ENCODE measurements around the gene COLEC11. TPM values are rescaled to one million over a fixed set of nuclear protein-coding genes. Genes with fewer than 3 reads are reported as not detected.

Gene COLEC11
- polyA plus RNA-seq, 1 donor (not counting 4 experiments of a cell fraction or from before 2014, with no cell fraction given), result not detected

DNA sequence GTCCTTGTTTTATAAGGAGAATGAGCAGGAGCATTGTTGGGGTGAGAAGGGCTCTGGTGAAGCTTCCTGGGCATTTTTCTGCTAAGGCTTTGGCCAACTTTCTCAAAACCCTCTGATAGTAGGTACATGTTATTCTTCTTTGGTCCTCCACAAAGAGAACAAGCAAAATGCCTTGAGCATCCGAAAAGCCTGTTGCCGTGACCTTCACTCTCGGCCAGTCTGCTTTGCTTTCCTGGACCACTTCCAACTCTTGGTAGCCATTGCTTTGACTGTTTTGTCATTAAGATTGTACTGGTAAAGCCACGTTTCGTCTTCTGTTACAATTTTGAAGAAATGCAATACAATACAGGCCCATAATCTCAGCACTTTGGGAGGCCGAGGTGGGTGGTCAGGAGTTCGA lies 35.7 kb downstream of the COLEC11 start:
- no peak for FAIRE-seq
- Histone ChIP-seq H3K9me3 (ENCODE audit: control insufficient read depth, low read depth, low read length) (no peaks in the 10 kb centered on the region), H3K4me1 (ENCODE audit: control insufficient read depth, extremely low read depth, insufficient read depth, low read length) (peaks cover 12% of the 10 kb centered on the region), H3K27ac (ENCODE audit: control insufficient read depth, insufficient read depth, low read length) (no peak overlapping the region), H3K9ac (ENCODE audit: control insufficient read depth, extremely low read depth, insufficient read depth, low read length) (no peak overlapping the region), H3K9me1 (ENCODE audit: control insufficient read depth, extremely low read depth, insufficient read depth, low read length) (no peaks in the 10 kb centered on the region), H4K20me1 (ENCODE audit: control insufficient read depth, extremely low read depth, insufficient read depth, low read length) (no peaks in the 10 kb centered on the region), H3K4me2 (ENCODE audit: control insufficient read depth, extremely low read depth, insufficient read depth, low read depth, low read length) (no peak overlapping the region), H3K4me3 (ENCODE audit: control insufficient read depth in 2 of 3, extremely low read depth in 1 of 3, insufficient read depth in 2 of 3, low read depth in 1 of 3, low read length in 3 of 3) (no peak overlapping the region), H3K27me3 (ENCODE audit: control insufficient read depth, extremely low read depth, insufficient read depth, low read length) (no peaks in the 10 kb centered on the region), H3K36me3 (ENCODE audit: control insufficient read depth in 2 of 2, extremely low read depth in 1 of 2, insufficient read depth in 2 of 2, low read length in 2 of 2) (no peaks in the 10 kb centered on the region), H3K79me2 (ENCODE audit: control insufficient read depth, insufficient read depth, low read length) (no peaks in the 10 kb centered on the region), H2AFZ (ENCODE audit: control insufficient read depth, low read length) (no peak overlapping the region)
- DNase-seq (ENCODE audit: low read depth, low spot score), result no peak
- TF ChIP-seq, protein P1, sequence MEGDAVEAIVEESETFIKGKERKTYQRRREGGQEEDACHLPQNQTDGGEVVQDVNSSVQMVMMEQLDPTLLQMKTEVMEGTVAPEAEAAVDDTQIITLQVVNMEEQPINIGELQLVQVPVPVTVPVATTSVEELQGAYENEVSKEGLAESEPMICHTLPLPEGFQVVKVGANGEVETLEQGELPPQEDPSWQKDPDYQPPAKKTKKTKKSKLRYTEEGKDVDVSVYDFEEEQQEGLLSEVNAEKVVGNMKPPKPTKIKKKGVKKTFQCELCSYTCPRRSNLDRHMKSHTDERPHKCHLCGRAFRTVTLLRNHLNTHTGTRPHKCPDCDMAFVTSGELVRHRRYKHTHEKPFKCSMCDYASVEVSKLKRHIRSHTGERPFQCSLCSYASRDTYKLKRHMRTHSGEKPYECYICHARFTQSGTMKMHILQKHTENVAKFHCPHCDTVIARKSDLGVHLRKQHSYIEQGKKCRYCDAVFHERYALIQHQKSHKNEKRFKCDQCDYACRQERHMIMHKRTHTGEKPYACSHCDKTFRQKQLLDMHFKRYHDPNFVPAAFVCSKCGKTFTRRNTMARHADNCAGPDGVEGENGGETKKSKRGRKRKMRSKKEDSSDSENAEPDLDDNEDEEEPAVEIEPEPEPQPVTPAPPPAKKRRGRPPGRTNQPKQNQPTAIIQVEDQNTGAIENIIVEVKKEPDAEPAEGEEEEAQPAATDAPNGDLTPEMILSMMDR (optimal IDR thresholded peaks at IDR 0.05 in 1 of 3, IDR thresholded peaks at IDR 0.05 in 1 of 3, conservative IDR thresholded peaks at IDR 0.05 in 1 of 3; ENCODE audit: extremely low read depth in 1 of 3, insufficient read depth in 2 of 3, low read length in 3 of 3), result no peak
- TF ChIP-seq EZH2 (IDR thresholded peaks at IDR 0.05; ENCODE audit: low read length), result no peak
- dilution Hi-C loops (cut with MboI; ENCODE audit: extremely low pct_ligation_motif_present, low sequenced_read_pairs), result no loop called here

GRCh38 chr2:3631161-3631850 lies 36.4 kb downstream of the COLEC11 start:
- no peaks in the 10 kb centered on the region for H4K20me1 ChIP-seq (ENCODE audit: control insufficient read depth, extremely low read depth, insufficient read depth, low read length)
- no peak overlapping the region for H3K27ac ChIP-seq (ENCODE audit: control insufficient read depth, insufficient read depth, low read length)
- no peaks in the 10 kb centered on the region for H3K27me3 ChIP-seq (ENCODE audit: control insufficient read depth, extremely low read depth, insufficient read depth, low read length)
- no peak overlapping the region for H3K9ac ChIP-seq (ENCODE audit: control insufficient read depth, extremely low read depth, insufficient read depth, low read length)
- FAIRE-seq (no peak), DNase-seq (ENCODE audit: low read depth, low spot score) (no peak)
- peaks cover 12% of the 10 kb centered on the region for H3K4me1 ChIP-seq (ENCODE audit: control insufficient read depth, extremely low read depth, insufficient read depth, low read length)
- dilution Hi-C loops (cut with MboI; ENCODE audit: extremely low pct_ligation_motif_present, low sequenced_read_pairs), result no loop called here
- H3K79me2 ChIP-seq (ENCODE audit: control insufficient read depth, insufficient read depth, low read length), result no peaks in the 10 kb centered on the region
- H3K36me3 ChIP-seq (ENCODE audit: control insufficient read depth in 2 of 2, extremely low read depth in 1 of 2, insufficient read depth in 2 of 2, low read length in 2 of 2), result no peaks in the 10 kb centered on the region
- no peak overlapping the region for H3K4me3 ChIP-seq (ENCODE audit: control insufficient read depth in 2 of 3, extremely low read depth in 1 of 3, insufficient read depth in 2 of 3, low read depth in 1 of 3, low read length in 3 of 3)
- H3K9me1 ChIP-seq (ENCODE audit: control insufficient read depth, extremely low read depth, insufficient read depth, low read length), result no peaks in the 10 kb centered on the region
- TF ChIP-seq EZH2 (IDR thresholded peaks at IDR 0.05; ENCODE audit: low read length), result no peak
- TF ChIP-seq, protein P1 (optimal IDR thresholded peaks at IDR 0.05 in 1 of 3, IDR thresholded peaks at IDR 0.05 in 1 of 3, conservative IDR thresholded peaks at IDR 0.05 in 1 of 3; ENCODE audit: extremely low read depth in 1 of 3, insufficient read depth in 2 of 3, low read length in 3 of 3), result no peak
- no peak overlapping the region for H3K4me2 ChIP-seq (ENCODE audit: control insufficient read depth, extremely low read depth, insufficient read depth, low read depth, low read length)
- no peaks in the 10 kb centered on the region for H3K9me3 ChIP-seq (ENCODE audit: control insufficient read depth, low read depth, low read length)
- H2AFZ ChIP-seq (ENCODE audit: control insufficient read depth, low read length), result no peak overlapping the region

Data from keratinocyte (primary cell).